Adrenal gland (tissue), 12 donors: ENCODE results near the gene TMEM8B. TPM values are rescaled to one million over a fixed set of nuclear protein-coding genes. Genes with fewer than 3 reads are reported as not detected.

Experiments used
- DNase-seq, 7 donors: peaks; one replicate each; pipeline ENCODE4 v3.0.0-alpha.2; 2019 to 2020
- H3K27ac ChIP-seq, 5 donors: fragments of 200-600 bp; sonication (generic) in 4 of 5; 1 replicate in 3 of 5; 2 replicates in 2 of 5; pipeline versions ENCODE4 v1.5.1 to v1.8.0; 2016 to 2020; ENCODE audit warnings: mild to moderate bottlenecking in 1 of 5
- H3K27me3 ChIP-seq: fragments of 200-600 bp; 2 replicates; pipeline ENCODE4 v1.8.0; 2021
- H3K36me3 ChIP-seq, 2 donors: fragments of 200-600 bp; replicated peaks in 1 of 2; 1 replicate in 1 of 2; 2 replicates in 1 of 2; pipeline versions ENCODE4 v1.5.1 to v1.8.0; 2018 to 2022
- H3K4me1 ChIP-seq, 2 donors: fragments of 200-600 bp; replicated peaks in 1 of 2; 1 replicate in 1 of 2; 2 replicates in 1 of 2; pipeline versions ENCODE4 v1.5.1 to v1.8.0; 2018 to 2021
- H3K4me3 ChIP-seq, 4 donors: fragments of 200-600 bp; sonication (generic) in 3 of 4; one replicate each; pipeline ENCODE4 v1.5.1; 2016 to 2018
- H3K9me3 ChIP-seq, 3 donors: fragments of 200-600 bp; sonication (generic) in 1 of 3; replicated peaks in 1 of 3; 1 replicate in 2 of 3; 2 replicates in 1 of 3; pipeline versions ENCODE4 v1.5.1 to v1.8.0; 2016 to 2021
- POLR2A ChIP-seq, 2 donors: fragments of 450-650 bp; IDR thresholded peaks; one replicate each; pipeline ENCODE4 v1.6.1; 2017; ENCODE audit warnings: antibody characterized with exemption in 2 of 2, mild to moderate bottlenecking in 2 of 2, moderate library complexity in 1 of 2
- WGBS, 4 donors: extraction: QIAGEN DNeasy Blood & Tissue Kit in 2 of 4; methylation state at CpG; one replicate each; pipeline versions ENCODE4 v1.1.5 to v1.1.7; 2013 to 2017; 5-methylcytosine and 5-hydroxymethylcytosine counted together
- intact Hi-C, 2 donors: fragments of 100-400 bp; cut with DNase I; formaldehyde crosslinking; loops; one replicate each; pipeline versions ENCODE4 v1.14.1 to v1.15.0; 2022 to 2023
- polyA plus RNA-seq, 3 donors: library from polyadenylated mRNA; stranded (reverse); fragments of 200-250 nt in 2 of 3; fragments of 350-450 nt in 1 of 3; fragmentation: Illumina TruSeq in 1 of 3; extraction: RNeasy Lipid Tissue Mini Kit (QIAGEN cat#74804) in 1 of 3; gene quantifications; one replicate each; pipeline ENCODE4 v1.2.3, GENCODE V29; 2013 to 2014
- total RNA-seq, 9 donors: library from RNA; depleted of rRNA in 4 of 9; stranded (reverse); fragments of >200 nt in 4 of 9; fragments of 120-200 nt in 1 of 9; fragmentation: NEBNext Ultra II Directional in 1 of 9; extraction: Animal tissue kit (Norgen Biotek cat#: 25700) in 1 of 9; gene quantifications; one replicate each; pipeline versions ENCODE4 v1.1.0 to v1.2.4, GENCODE V29; 2013 to 2023
- TF ChIP-seq, protein P1 (sequence below), 6 experiments: fragments of 450-650 bp in 4 of 6; fragments of 200-600 bp in 2 of 6; sonication (generic) in 1 of 6; IDR thresholded peaks; 1 replicate in 5 of 6; 2 replicates in 1 of 6; pipeline versions ENCODE4 v1.5.1 to v1.8.0; 2016 to 2021; ENCODE audit warnings: antibody characterized with exemption in 6 of 6, mild to moderate bottlenecking in 2 of 6, moderate library complexity in 1 of 6
- donor health status: healthy with polysubstance abuse.
- donor health status: Bipolar disorder and iron deficiency.
- donor health status: DM: yes; HTN: yes; CAD: no.
- donor health status: DM: no; HTN: no; CAD: no.
- donor health status: DM: no; HTN: no; CAD: no.
- donor health status: DM: yes; HTN: yes; CAD: no.

Gene TMEM8B
- total and polyA plus RNA-seq, 12 donors: 5.5 to 43.6 (median 19.8) TPM

DNA sequence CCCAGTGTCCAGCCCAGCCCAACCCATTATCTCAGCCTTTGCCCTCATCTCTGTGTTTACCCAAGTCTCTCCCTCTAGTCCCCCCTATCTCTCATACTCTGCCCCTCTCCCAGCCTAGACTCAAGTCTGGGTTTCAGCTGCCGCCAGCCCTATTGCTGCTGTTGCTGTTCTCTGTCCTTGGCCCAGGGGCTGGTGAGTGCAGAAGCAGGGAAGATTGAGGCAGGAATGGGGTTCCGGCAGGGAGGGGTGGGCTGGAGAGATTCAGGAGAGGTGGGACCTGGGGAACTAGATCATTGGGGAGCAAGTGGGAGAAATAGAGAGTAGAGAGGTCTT, 702 bp downstream of the TMEM8B start:
- Histone ChIP-seq H3K27me3 (no peaks in the 10 kb centered on the region), H3K4me1 (peaks cover 33 to 34% of the 10 kb centered on the region in 2 donors), H3K4me3 (peak overlapping the region; percentile 15 to 98 (median 48)), H3K36me3 (no peaks in the 10 kb centered on the region), H3K9me3 (no peaks in the 10 kb centered on the region), H3K27ac (peak overlapping the region; percentile 48 to 99 (median 93))
- TF ChIP-seq, protein P1, sequence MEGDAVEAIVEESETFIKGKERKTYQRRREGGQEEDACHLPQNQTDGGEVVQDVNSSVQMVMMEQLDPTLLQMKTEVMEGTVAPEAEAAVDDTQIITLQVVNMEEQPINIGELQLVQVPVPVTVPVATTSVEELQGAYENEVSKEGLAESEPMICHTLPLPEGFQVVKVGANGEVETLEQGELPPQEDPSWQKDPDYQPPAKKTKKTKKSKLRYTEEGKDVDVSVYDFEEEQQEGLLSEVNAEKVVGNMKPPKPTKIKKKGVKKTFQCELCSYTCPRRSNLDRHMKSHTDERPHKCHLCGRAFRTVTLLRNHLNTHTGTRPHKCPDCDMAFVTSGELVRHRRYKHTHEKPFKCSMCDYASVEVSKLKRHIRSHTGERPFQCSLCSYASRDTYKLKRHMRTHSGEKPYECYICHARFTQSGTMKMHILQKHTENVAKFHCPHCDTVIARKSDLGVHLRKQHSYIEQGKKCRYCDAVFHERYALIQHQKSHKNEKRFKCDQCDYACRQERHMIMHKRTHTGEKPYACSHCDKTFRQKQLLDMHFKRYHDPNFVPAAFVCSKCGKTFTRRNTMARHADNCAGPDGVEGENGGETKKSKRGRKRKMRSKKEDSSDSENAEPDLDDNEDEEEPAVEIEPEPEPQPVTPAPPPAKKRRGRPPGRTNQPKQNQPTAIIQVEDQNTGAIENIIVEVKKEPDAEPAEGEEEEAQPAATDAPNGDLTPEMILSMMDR (IDR thresholded peaks at IDR 0.05): no peak
- TF ChIP-seq POLR2A (IDR thresholded peaks at IDR 0.05): no peak
- intact Hi-C loops: loop anchor here (5.0 kb wide), 2 partner anchors 37 to 48 kb away; partner anchors contain the start of gene NPR2 (in 1 of the 2)
- DNase-seq: peak in 1 of 7 donors; percentile 28
- WGBS, 4 donors: 26 to 33% (median 28%) methylated on average over 2 of the region's 2 CpGs

DNA sequence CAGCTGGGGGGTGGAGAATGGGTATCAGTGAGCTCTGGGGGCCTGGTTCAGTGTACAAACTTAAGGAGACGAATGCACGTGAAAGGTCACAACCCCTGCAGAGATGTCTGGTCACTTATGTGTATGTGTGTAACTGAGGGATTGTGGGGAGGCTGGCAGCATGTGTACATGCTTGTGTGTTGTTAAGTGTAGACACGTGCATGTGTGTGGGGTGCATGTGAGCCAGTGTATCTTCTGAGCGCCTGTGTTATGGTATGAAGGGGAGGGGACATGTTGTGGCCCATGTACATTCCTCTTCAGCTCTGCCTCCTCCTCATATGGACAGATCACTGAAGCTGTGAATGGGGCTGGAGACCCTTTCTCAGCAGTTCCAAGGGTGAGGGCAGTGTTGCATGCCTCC, 2.0 kb downstream of the TMEM8B start:
- 83 to 87% (median 83%) methylated on average over 4 of the region's 4 CpGs for WGBS, 4 donors
- no peak overlapping the region for H3K27ac ChIP-seq
- no peak for DNase-seq
- TF ChIP-seq, protein P1 (IDR thresholded peaks at IDR 0.05): no peak
- no peak for TF ChIP-seq POLR2A (IDR thresholded peaks at IDR 0.05)
- no peak overlapping the region for H3K4me3 ChIP-seq
- H3K36me3 ChIP-seq: no peaks in the 10 kb centered on the region
- intact Hi-C loops: no loop called here
- no peaks in the 10 kb centered on the region for H3K27me3 ChIP-seq
- H3K4me1 ChIP-seq: peaks cover 34 to 36% of the 10 kb centered on the region in 2 donors
- H3K9me3 ChIP-seq: no peaks in the 10 kb centered on the region

DNA sequence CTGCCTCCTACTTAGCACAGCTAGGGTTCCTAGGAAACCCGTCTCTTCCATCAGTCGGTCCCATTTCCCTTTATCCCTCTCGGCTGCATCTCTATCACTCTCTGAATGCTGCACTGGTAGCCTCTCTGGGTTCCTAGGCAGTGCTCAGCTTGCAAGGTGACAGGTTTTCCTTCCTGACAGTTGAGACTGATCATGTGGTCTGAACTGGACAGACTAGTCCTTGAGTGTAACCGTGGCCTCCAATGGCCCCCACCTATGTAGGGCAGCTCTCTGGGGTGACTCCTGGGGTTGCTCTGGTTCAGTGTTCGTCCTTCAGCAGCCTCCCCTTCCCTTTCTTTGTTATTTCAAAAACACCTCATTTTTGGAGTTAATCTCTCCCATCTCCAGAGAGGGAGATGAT, 3.8 kb downstream of the TMEM8B start:
- H3K27me3 ChIP-seq: no peaks in the 10 kb centered on the region
- H3K4me1 ChIP-seq: peaks cover 34 to 39% of the 10 kb centered on the region in 2 donors
- H3K9me3 ChIP-seq: no peaks in the 10 kb centered on the region
- H3K36me3 ChIP-seq: no peaks in the 10 kb centered on the region
- intact Hi-C loops: no loop called here
- H3K4me3 ChIP-seq: no peak overlapping the region
- DNase-seq: no peak
- TF ChIP-seq POLR2A (IDR thresholded peaks at IDR 0.05): no peak
- TF ChIP-seq, protein P1 (IDR thresholded peaks at IDR 0.05): no peak
- peak overlapping the region in 3 of 5 donors; percentile 4 to 85 (median 54) for H3K27ac ChIP-seq
- 55 to 72% (median 62%) methylated on average over 5 of the region's 5 CpGs for WGBS, 4 donors

DNA sequence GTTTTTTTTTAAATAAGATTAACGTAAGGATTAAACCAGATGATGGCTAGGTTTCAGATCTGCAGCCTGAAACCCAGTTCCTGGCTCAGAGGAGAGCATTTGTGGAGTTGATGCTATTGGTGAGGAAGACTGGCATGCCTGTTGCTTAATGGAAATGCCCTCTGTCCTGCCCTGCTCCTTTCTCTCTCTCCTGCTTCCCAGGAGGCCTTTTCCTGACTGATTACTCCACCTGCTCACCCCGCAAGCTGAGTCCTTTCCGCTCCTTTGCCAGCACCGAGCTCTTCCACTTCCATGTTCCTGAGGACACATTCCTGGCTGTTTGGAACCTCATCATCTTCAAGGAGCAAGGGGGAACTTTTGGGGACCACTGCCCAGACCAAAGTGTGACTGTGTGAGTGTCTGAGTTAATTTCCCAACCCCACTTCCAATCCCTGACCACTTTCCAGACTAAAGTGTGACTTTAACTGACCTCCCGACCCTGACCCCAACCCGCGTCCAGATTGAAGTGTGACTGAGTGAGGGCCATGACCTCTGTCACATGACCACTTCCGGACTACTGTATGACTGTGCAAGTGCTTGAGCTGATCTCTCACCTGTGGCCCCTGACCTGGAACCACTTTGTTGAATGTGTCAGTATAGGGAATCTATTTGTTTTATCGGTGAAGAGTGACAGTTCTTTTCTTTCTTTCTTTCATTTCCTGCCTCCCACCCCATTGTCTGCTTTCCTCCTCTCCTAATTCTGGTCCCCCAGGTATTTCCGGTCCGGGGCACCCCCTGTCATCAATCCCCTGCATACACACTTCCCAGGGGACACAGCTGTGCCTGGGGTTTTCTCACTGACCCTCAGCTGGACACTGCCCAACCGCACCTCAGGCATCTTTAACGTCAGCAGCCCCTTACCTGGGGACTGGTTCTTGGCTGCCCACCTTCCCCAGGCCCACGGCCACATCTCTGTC, 5.5 kb downstream of the TMEM8B start:
- DNase-seq: no peak
- H3K36me3 ChIP-seq: no peaks in the 10 kb centered on the region
- 75 to 78% (median 75%) methylated on average over 13 to 14 of the region's 14 CpGs for WGBS, 4 donors
- H3K27me3 ChIP-seq: no peaks in the 10 kb centered on the region
- H3K4me1 ChIP-seq: peaks cover 28 to 34% of the 10 kb centered on the region in 2 donors
- H3K9me3 ChIP-seq: no peaks in the 10 kb centered on the region
- H3K4me3 ChIP-seq: no peak overlapping the region
- H3K27ac ChIP-seq: no peak overlapping the region
- intact Hi-C loops: no loop called here
- no peak for TF ChIP-seq POLR2A (IDR thresholded peaks at IDR 0.05)
- TF ChIP-seq, protein P1 (IDR thresholded peaks at IDR 0.05): no peak
